LNCaP clone FGC (cell line): Measurements from ENCODE around the gene BACH2.

ENCODE experiments used
- DNase-seq: peaks from one replicate; pipeline ENCODE4 v3.0.0-alpha.2; 2011; ENCODE audit warnings: low read depth
- H3K4me3 ChIP-seq: 2 replicates; pipeline ENCODE4 v1.5.1; 2011; ENCODE audit warnings: mild to moderate bottlenecking, low read depth, low read length, control low read depth
- TF ChIP-seq, protein P1 (sequence below): IDR thresholded peaks from 2 replicates; pipeline ENCODE4 v1.5.1; 2012; ENCODE audit warnings: mild to moderate bottlenecking; ENCODE audit not compliant: control insufficient read depth, insufficient read depth; ENCODE audit errors: extremely low read depth

BACH2 gene

DNA sequence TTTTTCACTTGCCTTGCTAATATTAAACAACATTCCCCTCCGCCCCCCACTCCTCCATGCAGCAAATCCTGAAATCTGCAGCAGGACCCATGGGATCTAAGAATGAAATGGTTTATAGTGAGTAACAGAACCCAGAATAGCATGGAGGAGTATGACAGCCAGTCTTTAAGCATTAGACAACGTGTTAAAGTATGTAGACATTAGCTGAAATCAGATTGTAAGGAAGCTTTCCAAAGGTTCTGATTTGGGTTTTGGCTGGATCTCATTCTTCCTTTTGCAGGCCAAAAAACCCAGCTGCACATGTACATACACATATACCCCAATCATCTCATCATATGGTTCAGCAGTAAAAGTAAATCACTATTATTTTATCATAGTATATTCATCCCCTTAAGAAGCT is 275.9 kb downstream of the BACH2 start:
- TF ChIP-seq, protein P1, sequence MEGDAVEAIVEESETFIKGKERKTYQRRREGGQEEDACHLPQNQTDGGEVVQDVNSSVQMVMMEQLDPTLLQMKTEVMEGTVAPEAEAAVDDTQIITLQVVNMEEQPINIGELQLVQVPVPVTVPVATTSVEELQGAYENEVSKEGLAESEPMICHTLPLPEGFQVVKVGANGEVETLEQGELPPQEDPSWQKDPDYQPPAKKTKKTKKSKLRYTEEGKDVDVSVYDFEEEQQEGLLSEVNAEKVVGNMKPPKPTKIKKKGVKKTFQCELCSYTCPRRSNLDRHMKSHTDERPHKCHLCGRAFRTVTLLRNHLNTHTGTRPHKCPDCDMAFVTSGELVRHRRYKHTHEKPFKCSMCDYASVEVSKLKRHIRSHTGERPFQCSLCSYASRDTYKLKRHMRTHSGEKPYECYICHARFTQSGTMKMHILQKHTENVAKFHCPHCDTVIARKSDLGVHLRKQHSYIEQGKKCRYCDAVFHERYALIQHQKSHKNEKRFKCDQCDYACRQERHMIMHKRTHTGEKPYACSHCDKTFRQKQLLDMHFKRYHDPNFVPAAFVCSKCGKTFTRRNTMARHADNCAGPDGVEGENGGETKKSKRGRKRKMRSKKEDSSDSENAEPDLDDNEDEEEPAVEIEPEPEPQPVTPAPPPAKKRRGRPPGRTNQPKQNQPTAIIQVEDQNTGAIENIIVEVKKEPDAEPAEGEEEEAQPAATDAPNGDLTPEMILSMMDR, result no peak
- no peak overlapping the region for H3K4me3 ChIP-seq
- no peak for DNase-seq

DNA sequence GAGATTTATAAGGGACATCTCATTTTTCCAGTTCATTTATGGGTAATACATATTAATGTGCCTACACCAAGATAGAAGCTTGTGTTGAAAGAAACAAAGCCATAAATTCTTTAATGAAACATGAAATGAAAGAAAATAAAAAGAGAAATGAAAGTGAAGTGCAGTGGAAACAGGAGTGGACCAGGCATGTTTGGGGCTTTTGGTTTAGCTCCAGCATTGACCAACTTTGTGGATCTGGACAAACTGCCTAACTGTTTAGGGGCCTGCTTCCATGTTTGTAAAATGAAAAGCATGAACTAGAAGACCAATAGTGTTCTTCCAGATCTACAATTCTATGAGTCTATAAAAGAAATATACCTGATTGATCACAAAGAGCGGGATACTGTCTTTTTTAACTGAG is 277.4 kb downstream of the BACH2 start:
- no peak for DNase-seq
- TF ChIP-seq, protein P1, result no peak
- H3K4me3 ChIP-seq, result no peak overlapping the region

DNA sequence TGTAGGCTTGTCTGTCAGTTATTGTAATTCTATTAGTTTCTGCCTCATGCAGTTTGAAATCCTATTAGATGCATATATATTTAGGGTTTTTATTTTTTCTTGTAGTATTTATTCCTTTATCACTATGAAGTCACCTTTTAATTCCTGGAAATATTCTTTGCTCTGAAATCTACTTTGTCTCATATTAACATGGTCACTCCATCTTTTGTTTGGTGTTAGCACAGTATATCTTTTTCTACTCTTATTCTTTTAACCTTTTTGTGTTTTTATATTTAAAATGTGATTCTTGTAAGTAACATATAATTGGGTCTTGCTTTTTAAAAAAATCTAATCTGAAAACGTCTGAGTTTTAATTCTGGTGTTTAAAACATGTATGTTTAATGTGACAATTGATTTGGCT is 280.8 kb downstream of the BACH2 start:
- TF ChIP-seq, protein P1, result no peak
- no peak for DNase-seq
- H3K4me3 ChIP-seq, result no peak overlapping the region

DNA sequence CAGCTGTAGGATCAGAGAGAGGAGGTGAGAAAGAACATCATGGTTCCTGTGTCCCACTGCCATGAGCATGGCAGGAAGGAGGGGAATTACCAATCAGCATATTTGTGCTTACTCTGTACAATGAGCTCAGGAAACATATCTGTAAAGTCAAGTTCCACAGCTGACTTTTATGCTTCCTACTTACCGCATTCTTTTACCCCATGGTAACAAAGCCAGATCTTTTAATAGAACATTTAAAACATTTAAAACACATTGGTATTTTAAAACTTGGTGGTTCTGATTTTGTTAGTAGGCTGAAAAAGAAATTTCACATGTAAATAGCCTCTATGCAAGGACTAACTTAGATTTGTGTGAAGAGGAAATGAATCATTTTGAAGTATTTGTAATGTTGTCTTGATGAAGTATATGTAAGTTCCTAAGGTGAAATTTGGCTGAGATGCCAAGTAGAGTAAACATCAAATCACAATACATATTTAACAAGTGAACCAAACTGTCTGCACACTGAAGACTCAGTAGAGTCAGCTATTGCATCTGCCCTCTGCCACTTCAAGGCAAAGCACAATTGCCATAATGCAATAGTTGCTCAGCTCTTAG is 287.6 kb downstream of the BACH2 start:
- TF ChIP-seq, protein P1, result no peak
- DNase-seq, result peak; percentile 70
- H3K4me3 ChIP-seq, result no peak overlapping the region

DNA sequence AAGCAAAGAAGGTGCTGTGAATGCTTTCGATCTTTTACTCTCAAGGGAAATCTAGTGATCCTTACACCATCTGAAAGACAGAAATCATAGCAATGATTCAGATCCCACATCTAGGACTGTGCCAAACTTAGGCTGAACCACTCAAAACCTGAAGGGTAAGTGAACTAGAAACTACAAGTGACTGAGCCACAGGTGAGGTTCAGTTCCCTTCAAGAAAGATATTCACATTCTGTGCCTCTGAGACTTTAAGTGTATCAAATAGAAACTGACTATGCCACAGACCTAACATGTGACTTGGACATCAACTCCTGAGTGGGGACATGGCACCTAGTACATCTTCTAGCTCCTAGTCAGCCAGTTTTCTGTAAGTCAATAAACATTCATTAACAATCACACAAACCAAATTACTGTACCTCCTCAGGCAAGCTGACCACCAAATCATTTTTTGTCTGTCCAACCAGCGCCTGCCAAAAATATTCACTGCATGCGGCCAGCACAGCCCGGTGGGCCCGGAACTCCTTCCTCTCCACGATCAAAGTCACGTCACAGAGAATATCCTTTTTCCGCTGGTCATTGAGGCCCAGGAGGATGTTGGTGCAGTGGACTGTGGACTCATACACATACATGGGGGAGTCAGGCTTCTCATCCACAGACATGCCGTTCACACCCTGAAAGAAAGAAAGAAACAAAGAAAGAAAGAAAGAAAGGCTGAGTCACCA is 288.3 kb downstream of the BACH2 start:
- TF ChIP-seq, protein P1, result no peak
- no peak overlapping the region for H3K4me3 ChIP-seq
- DNase-seq, result no peak

DNA sequence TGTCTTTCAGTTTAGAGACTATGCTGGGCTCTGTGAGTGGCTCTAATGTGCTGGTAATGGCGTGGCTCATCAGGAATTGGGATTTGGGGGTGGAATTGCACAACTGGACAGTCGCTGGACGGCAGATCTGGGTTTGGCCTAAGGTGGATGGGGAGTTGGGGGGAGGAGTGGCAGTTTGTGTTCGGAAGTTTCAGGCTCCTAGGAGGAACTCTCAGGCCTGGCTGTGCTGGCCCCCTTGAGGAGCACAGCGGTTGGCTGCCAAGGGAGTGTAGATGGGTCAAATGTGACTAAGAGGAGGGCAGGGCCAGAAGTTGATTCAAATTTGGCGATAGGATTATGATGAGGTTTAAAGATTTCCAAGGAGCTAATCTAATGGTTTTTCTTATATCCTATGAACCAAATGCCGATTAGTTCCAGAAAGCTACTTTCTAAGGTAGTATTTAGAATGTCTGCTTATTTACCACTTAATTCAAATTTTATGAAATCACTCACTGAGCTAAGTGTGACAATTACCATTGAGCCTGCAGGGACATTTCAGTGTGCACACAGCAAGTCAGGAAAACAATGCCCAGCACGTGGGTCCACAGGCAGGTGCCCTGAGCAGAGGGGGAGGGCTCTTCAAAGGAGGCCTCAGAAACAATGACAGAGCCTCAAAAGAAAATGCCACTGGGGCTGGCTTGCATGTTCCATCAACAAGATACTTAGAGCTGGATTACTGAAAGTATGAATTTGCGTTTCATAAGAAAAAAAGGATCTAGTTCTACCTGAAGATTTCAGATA is 291.4 kb downstream of the BACH2 start:
- TF ChIP-seq, protein P1, result no peak
- H3K4me3 ChIP-seq, result no peak overlapping the region
- DNase-seq, result no peak

DNA sequence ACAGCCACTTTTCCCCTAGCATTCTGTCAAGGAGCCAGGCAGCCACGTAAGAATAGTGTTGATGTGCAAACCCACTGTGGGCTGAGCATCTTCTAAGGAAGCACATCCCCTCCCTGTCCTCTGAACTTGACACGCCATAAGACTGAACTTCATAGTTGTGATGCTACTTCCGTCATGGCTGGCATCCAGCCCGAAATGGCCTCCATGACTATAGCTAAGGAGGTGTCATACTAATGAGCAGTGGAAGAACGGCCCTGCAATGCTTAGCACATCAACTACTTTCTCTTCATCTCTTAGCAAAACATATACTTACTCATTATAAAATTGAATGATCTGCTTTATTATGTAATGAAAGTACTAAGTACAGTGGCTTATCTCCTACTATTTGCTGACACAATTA is 292.1 kb downstream of the BACH2 start:
- H3K4me3 ChIP-seq, result no peak overlapping the region
- TF ChIP-seq, protein P1, result no peak
- DNase-seq, result no peak
